SK-N-SH (cell line): Measurements from ENCODE around the gene DCTN3. TPM values are rescaled to one million over a fixed set of nuclear protein-coding genes. Genes with fewer than 3 reads are reported as not detected.
A peak's percentile ranks its signal among the peaks of the same experiment; 100 is the strongest.

Source experiments
- CTCF ChIA-PET: fragments of 300-600, 350-600 bp; formaldehyde crosslinking; extraction: SDS; loops from one replicate; lab custom pipeline; 2021; lab: Yijun Ruan, JAX
- POLR2A ChIA-PET: fragments of 350-600 bp; sonication (Branson Sonifier 250); formaldehyde crosslinking; extraction: SDS; loops from one replicate; lab custom pipeline; 2020; ENCODE audit warnings: antibody characterized with exemption, inconsistent platforms; lab: Yijun Ruan, JAX
- DNase-seq: peaks from one replicate; pipeline ENCODE4 v3.0.0; 2012
- H2AFZ ChIP-seq: fragments of 200-600 bp; sonication (generic); 2 replicates; pipeline ENCODE4 v1.8.1; 2016; ENCODE audit warnings: antibody characterized with exemption, mild to moderate bottlenecking, low read depth
- H3F3A ChIP-seq: fragments of 200-600 bp; sonication (generic); replicated peaks from 2 replicates; pipeline ENCODE3; 2016; ENCODE audit warnings: antibody characterized with exemption, mild to moderate bottlenecking; ENCODE audit not compliant: insufficient read depth
- H3K27ac ChIP-seq, 2 experiments: fragments of 200-500 bp in 1 of 2; fragments of 200-600 bp in 1 of 2; sonication (Bioruptor generic) in 1 of 2; sonication (generic), shearing (Covaris generic) in 1 of 2; 2 replicates each; pipeline versions ENCODE4 v1.5.1 to v1.6.1; 2014 to 2016; ENCODE audit warnings: low read depth in 2 of 2, inconsistent platforms in 1 of 2, low read length in 1 of 2, mild to moderate bottlenecking in 1 of 2, mixed read lengths in 1 of 2
- H3K27me3 ChIP-seq: fragments of 200-600 bp; sonication (generic), shearing (Covaris generic); 2 replicates; pipeline ENCODE4 v1.6.1; 2016; ENCODE audit warnings: mixed run types; ENCODE audit not compliant: insufficient read depth
- H3K36me3 ChIP-seq, 2 experiments: fragments of 200-500 bp in 1 of 2; fragments of 200-600 bp in 1 of 2; sonication (Bioruptor generic) in 1 of 2; sonication (generic) in 1 of 2; replicated peaks in 1 of 2; 2 replicates each; pipeline versions ENCODE3 to v1.5.1; 2014 to 2016; ENCODE audit warnings: low read length in 1 of 2, mild to moderate bottlenecking in 1 of 2; ENCODE audit not compliant: insufficient read depth in 2 of 2, control insufficient read depth in 1 of 2
- H3K4me1 ChIP-seq, 2 experiments: fragments of 200-500 bp in 1 of 2; fragments of 200-600 bp in 1 of 2; sonication (Bioruptor generic) in 1 of 2; sonication (generic), shearing (Covaris generic) in 1 of 2; 2 replicates each; pipeline versions ENCODE4 v1.5.1 to v1.6.1; 2014 to 2016; ENCODE audit warnings: low read depth in 1 of 2, low read length in 1 of 2, mixed run types in 1 of 2; ENCODE audit not compliant: insufficient read depth in 2 of 2, control insufficient read depth in 1 of 2
- H3K4me2 ChIP-seq: fragments of 200-600 bp; sonication (generic), shearing (Covaris generic); 2 replicates; pipeline ENCODE4 v1.6.1; 2017; ENCODE audit warnings: mixed run types
- H3K4me3 ChIP-seq, 2 experiments: fragments of 200-500 bp in 1 of 2; fragments of 200-600 bp in 1 of 2; sonication (Bioruptor generic) in 1 of 2; sonication (generic), shearing (Covaris generic) in 1 of 2; 2 replicates each; pipeline versions ENCODE4 v1.5.1 to v1.8.1; 2014 to 2016; ENCODE audit warnings: low read depth in 2 of 2, inconsistent platforms in 1 of 2, low read length in 1 of 2, mild to moderate bottlenecking in 1 of 2, mixed read lengths in 1 of 2, moderate library complexity in 1 of 2
- H3K79me2 ChIP-seq: fragments of 200-600 bp; sonication (generic); 2 replicates; pipeline ENCODE4 v1.8.1; 2017; ENCODE audit warnings: mild to moderate bottlenecking; ENCODE audit not compliant: insufficient read depth
- H3K9ac ChIP-seq: fragments of 200-600 bp; sonication (generic); 2 replicates; pipeline ENCODE4 v1.6.1; 2017; ENCODE audit warnings: mixed run types
- H3K9me2 ChIP-seq: fragments of 200-600 bp; sonication (generic); 2 replicates; pipeline ENCODE4 v1.6.1; 2017; ENCODE audit warnings: mixed run types
- H3K9me3 ChIP-seq: fragments of 200-600 bp; sonication (generic); 2 replicates; pipeline ENCODE4 v1.6.1; 2017; ENCODE audit warnings: mixed run types, mild to moderate bottlenecking, moderate library complexity
- H4K20me1 ChIP-seq: fragments of 200-600 bp; sonication (generic); 2 replicates; pipeline ENCODE4 v1.6.1; 2017; ENCODE audit warnings: mild to moderate bottlenecking, mixed run types; ENCODE audit not compliant: insufficient read depth
- CHD2 ChIP-seq: fragments of 150-350 bp; IDR thresholded peaks from 2 replicates; pipeline ENCODE4 v1.6.1; 2018; ENCODE audit warnings: low read length; ENCODE audit not compliant: partially characterized antibody
- EP300 ChIP-seq, 2 experiments: IDR thresholded peaks; 2 replicates each; pipeline versions ENCODE4 v1.4.0 to v1.6.1; 2012; ENCODE audit warnings: borderline replicate concordance in 1 of 2, low read depth in 1 of 2, low read length in 1 of 2
- EZH2phosphoT487 ChIP-seq: fragments of 200-600 bp; sonication (generic); IDR thresholded peaks from 2 replicates; pipeline ENCODE4 v1.6.1; 2017; ENCODE audit warnings: low read depth, mixed run types, mild to moderate bottlenecking, antibody characterized with exemption, moderate library complexity, borderline replicate concordance
- FOSL2 ChIP-seq: IDR thresholded peaks from 2 replicates; pipeline ENCODE4 v1.4.0; 2012; ENCODE audit warnings: low read depth, mild to moderate bottlenecking, moderate library complexity, borderline replicate concordance
- FOXJ3 ChIP-seq: sonication (generic); formaldehyde crosslinking; IDR thresholded peaks from 2 replicates; pipeline ENCODE4 v1.5.1; 2020; ENCODE audit warnings: mild to moderate bottlenecking, missing genetic modification reagents
- GABPA ChIP-seq: IDR thresholded peaks from 2 replicates; pipeline ENCODE4 v1.4.0; 2012; ENCODE audit warnings: low read depth, mild to moderate bottlenecking
- GATA2 ChIP-seq: sonication (generic); formaldehyde crosslinking; IDR thresholded peaks from 2 replicates; pipeline ENCODE4 v1.5.0; 2020; ENCODE audit warnings: mild to moderate bottlenecking, missing genetic modification reagents
- JUND ChIP-seq: IDR thresholded peaks from 2 replicates; pipeline ENCODE4 v1.4.0; 2012
- MEF2A ChIP-seq: IDR thresholded peaks from 2 replicates; pipeline ENCODE4 v1.4.0; 2012; ENCODE audit warnings: low read depth, borderline replicate concordance
- NFIC ChIP-seq: IDR thresholded peaks from 2 replicates; pipeline ENCODE4 v1.4.0; 2012; ENCODE audit warnings: borderline replicate concordance
- RAD21 ChIP-seq: IDR thresholded peaks from 2 replicates; pipeline ENCODE4 v1.6.1; 2012; ENCODE audit warnings: mild to moderate bottlenecking, low read length
- RCOR1 ChIP-seq: fragments of 150-350 bp; IDR thresholded peaks from 2 replicates; pipeline ENCODE4 v1.6.1; 2017; ENCODE audit warnings: antibody characterized with exemption, low read length
- RFX5 ChIP-seq: IDR thresholded peaks from 2 replicates; pipeline ENCODE4 v1.6.1; 2012; ENCODE audit warnings: mild to moderate bottlenecking, improper control_type of control experiment, low read length
- RXRA ChIP-seq: IDR thresholded peaks from 2 replicates; pipeline ENCODE4 v1.4.0; 2012; ENCODE audit warnings: low read depth, mild to moderate bottlenecking, borderline replicate concordance
- SIN3A ChIP-seq: IDR thresholded peaks from 2 replicates; pipeline ENCODE4 v1.6.1; 2012; ENCODE audit warnings: low read depth, mild to moderate bottlenecking, low read length, moderate library complexity, borderline replicate concordance
- TCF12 ChIP-seq: IDR thresholded peaks from 2 replicates; pipeline ENCODE4 v1.4.0; 2012
- TEAD4 ChIP-seq: IDR thresholded peaks from 2 replicates; pipeline ENCODE4 v1.4.0; 2012; ENCODE audit warnings: mild to moderate bottlenecking, borderline replicate concordance; ENCODE audit not compliant: insufficient read depth
- WGBS: methylation state at CpG from one replicate; pipeline ENCODE4 v1.1.6; 2017; ENCODE audit warnings: low lambda C conversion rate; 5-methylcytosine and 5-hydroxymethylcytosine counted together
- polyA plus RNA-seq, 3 experiments: library from polyadenylated mRNA; depleted of rRNA; stranded (reverse); fragments of >200 nt; gene quantifications; 2 replicates each; pipeline ENCODE4 v1.2.3, GENCODE V29; 2012
- TF ChIP-seq, protein P1 (sequence below): fragments of 200-600 bp; sonication (generic); IDR thresholded peaks from 2 replicates; pipeline ENCODE4 v1.6.1; 2017; ENCODE audit warnings: antibody characterized with exemption, mild to moderate bottlenecking, moderate library complexity
- TF ChIP-seq, protein P2 (sequence below): IDR thresholded peaks from 2 replicates; pipeline ENCODE4; 2012
- TF ChIP-seq, protein P3 (sequence below): fragments of 150-350 bp; IDR thresholded peaks from 2 replicates; pipeline ENCODE4 v1.6.1; 2017; ENCODE audit warnings: antibody characterized with exemption, low read length, low read depth, borderline replicate concordance
- TF ChIP-seq, protein P4 (sequence below): IDR thresholded peaks from 2 replicates; pipeline ENCODE4 v1.4.0; 2012; ENCODE audit warnings: low read depth

DCTN3 gene
- polyA plus RNA-seq, 1 of the 3 experiments (the other 2 are of a cell fraction), result 300 TPM

DNA sequence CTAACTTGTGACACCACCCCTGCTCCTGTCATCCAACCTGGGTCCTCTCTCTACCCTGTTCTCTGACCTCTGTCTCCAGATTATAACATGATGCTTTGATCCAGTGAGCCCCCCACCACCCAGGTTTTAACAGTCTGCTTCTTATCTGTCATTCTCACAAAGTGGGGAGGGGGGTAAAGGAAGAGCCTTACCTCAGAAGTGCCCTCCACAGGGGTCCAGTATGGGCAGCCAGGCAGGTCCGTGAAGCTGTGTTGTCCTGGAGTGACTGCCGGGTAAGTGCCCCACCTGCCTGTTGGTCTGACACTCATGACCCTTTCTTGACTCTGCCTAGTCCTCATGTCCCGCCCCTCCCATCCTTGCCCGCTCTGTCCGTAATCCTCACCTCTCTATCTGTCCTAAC is 35.1 kb upstream of the DCTN3 start:
- DNase-seq, result no peak
- TF ChIP-seq RCOR1 (no peak), JUND (no peak), RXRA (no peak)
- Histone ChIP-seq H3K9me3 (no peaks in the 10 kb centered on the region), H3K27ac (peak overlapping the region; percentile 67 to 96; a peak in 3 of 4 replicates), H3K4me3 (no peak overlapping the region), H3K4me2 (no peak overlapping the region; the same call in 1 of the 2 replicates), H3K36me3 (no peaks in the 10 kb centered on the region), H3F3A (peaks cover 3% of the 10 kb centered on the region), H3K9ac (no peak overlapping the region), H2AFZ (no peak overlapping the region), H3K9me2 (no peaks in the 10 kb centered on the region), H3K79me2 (no peaks in the 10 kb centered on the region), H4K20me1 (no peaks in the 10 kb centered on the region), H3K27me3 (no peaks in the 10 kb centered on the region), H3K4me1 (peaks cover 20 to 57% of the 10 kb centered on the region in 2 experiments)
- CTCF ChIA-PET, result interaction anchor here (0.9 to 14.1 kb wide), 6 partner anchors 9 to 20 kb away, joined by 3 to 152 read pairs (median 7); partner anchors contain the start of genes GALT and SIGMAR1
- POLR2A ChIA-PET, result interaction anchor here (1.6 to 1.7 kb wide), 2 partner anchors 17 to 18 kb away, joined by 3 to 7 read pairs; no protein-coding TSS in a partner anchor
- WGBS, result 79% methylated on average over 4 of the region's 5 CpGs

DNA sequence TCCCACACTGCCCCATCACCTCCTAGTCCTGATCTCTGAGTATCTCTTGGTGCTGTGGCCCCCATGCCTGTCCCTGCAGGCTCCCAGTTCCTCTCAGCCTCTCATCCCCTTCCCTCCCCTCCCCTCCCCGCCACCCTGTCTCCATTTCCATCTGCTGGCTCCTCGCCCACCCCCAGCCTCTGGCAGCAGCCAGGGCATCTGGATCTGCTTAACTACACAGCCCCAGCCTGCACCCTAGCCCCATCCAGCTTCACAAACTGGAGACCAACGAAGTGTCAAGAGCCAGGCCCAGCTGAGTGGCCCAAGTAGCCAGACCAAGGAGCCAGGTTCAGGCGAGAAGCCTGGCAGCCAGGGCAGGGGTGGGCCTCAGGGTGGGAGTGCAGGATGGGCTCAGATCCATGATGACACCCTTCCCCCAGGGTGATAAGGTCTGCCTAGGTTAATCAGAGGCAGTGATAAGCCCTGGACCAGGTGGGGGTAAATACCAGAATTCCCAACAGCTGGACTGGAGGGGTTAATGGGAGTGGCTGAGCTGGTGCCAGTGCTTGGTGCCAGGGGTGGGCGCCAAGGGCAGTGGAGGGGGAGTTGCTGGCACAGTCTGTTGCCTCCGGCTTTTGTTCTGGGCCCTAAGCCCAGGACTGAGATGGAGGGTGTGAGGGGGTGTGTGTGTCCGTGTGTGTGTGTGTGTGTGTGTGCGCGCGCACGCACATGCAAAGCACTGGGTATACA is 34.2 kb upstream of the DCTN3 start:
- peaks cover 3% of the 10 kb centered on the region for H3F3A ChIP-seq
- TF ChIP-seq EP300 (IDR thresholded peaks at IDR 0.05; ENCODE audit: borderline replicate concordance in 1 of 2, low read depth in 1 of 2, low read length in 1 of 2) (peak; percentile 13 to 17; a peak in 2 of 4 replicates), CHD2 (peak; percentile 63), GABPA (no peak), MEF2A (no peak), FOSL2 (no peak), SIN3A (no peak), GATA2 (CRISPR knock-in tag) (peak; percentile 81), RFX5 (no peak), FOXJ3 (CRISPR knock-in tag) (peak; percentile 39; the same call in 1 of the 2 replicates), TCF12 (peak; percentile 94), RAD21 (0 out of 2 replicates have a peak, but pooled peaks have one; percentile 6), TEAD4 (no peak), NFIC (peak; percentile 73), EZH2phosphoT487 (no peak)
- TF ChIP-seq, protein P1, sequence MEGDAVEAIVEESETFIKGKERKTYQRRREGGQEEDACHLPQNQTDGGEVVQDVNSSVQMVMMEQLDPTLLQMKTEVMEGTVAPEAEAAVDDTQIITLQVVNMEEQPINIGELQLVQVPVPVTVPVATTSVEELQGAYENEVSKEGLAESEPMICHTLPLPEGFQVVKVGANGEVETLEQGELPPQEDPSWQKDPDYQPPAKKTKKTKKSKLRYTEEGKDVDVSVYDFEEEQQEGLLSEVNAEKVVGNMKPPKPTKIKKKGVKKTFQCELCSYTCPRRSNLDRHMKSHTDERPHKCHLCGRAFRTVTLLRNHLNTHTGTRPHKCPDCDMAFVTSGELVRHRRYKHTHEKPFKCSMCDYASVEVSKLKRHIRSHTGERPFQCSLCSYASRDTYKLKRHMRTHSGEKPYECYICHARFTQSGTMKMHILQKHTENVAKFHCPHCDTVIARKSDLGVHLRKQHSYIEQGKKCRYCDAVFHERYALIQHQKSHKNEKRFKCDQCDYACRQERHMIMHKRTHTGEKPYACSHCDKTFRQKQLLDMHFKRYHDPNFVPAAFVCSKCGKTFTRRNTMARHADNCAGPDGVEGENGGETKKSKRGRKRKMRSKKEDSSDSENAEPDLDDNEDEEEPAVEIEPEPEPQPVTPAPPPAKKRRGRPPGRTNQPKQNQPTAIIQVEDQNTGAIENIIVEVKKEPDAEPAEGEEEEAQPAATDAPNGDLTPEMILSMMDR, result no peak
- TF ChIP-seq, protein P2, sequence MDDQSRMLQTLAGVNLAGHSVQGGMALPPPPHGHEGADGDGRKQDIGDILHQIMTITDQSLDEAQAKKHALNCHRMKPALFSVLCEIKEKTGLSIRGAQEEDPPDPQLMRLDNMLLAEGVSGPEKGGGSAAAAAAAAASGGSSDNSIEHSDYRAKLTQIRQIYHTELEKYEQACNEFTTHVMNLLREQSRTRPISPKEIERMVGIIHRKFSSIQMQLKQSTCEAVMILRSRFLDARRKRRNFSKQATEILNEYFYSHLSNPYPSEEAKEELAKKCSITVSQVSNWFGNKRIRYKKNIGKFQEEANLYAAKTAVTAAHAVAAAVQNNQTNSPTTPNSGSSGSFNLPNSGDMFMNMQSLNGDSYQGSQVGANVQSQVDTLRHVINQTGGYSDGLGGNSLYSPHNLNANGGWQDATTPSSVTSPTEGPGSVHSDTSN, result peak; percentile 36; the same call in 1 of the 2 replicates
- TF ChIP-seq, protein P3, sequence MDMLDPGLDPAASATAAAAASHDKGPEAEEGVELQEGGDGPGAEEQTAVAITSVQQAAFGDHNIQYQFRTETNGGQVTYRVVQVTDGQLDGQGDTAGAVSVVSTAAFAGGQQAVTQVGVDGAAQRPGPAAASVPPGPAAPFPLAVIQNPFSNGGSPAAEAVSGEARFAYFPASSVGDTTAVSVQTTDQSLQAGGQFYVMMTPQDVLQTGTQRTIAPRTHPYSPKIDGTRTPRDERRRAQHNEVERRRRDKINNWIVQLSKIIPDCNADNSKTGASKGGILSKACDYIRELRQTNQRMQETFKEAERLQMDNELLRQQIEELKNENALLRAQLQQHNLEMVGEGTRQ, result no peak
- TF ChIP-seq, protein P4, sequence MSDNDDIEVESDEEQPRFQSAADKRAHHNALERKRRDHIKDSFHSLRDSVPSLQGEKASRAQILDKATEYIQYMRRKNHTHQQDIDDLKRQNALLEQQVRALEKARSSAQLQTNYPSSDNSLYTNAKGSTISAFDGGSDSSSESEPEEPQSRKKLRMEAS, result peak; percentile 53; the same call in 1 of the 2 replicates

More for the DNA sequence above, 34.2 kb upstream of the DCTN3 start:
- H3K79me2 ChIP-seq, result no peaks in the 10 kb centered on the region
- H3K27ac ChIP-seq, result peak overlapping the region; percentile 67 to 96; a peak in 3 of 4 replicates
- H3K4me2 ChIP-seq, result peak overlapping the region; percentile 76; the same call in 1 of the 2 replicates
- H3K9me2 ChIP-seq, result no peaks in the 10 kb centered on the region
- no peaks in the 10 kb centered on the region for H3K9me3 ChIP-seq
- no peaks in the 10 kb centered on the region for H4K20me1 ChIP-seq
- ChIA-PET CTCF (interaction anchor here (0.7 to 14.1 kb wide), 7 partner anchors 8 to 50 kb away, joined by 3 to 152 read pairs (median 4); partner anchors contain the start of genes GALT and SIGMAR1), POLR2A (interaction anchor here (0.6 to 1.7 kb wide), 3 partner anchors 11 to 38 kb away, joined by 3 to 7 read pairs (median 6); no protein-coding TSS in a partner anchor)
- H2AFZ ChIP-seq, result no peak overlapping the region
- WGBS, result 29% methylated on average over 9 of the region's 11 CpGs
- peak; percentile 92 for DNase-seq
- peaks cover 3 to 5% of the 10 kb centered on the region in 2 experiments for H3K36me3 ChIP-seq
- no peaks in the 10 kb centered on the region for H3K27me3 ChIP-seq
- no peak overlapping the region; a peak in 1 of 4 replicates for H3K4me3 ChIP-seq
- H3K9ac ChIP-seq, result no peak overlapping the region
- H3K4me1 ChIP-seq, result peaks cover 20 to 65% of the 10 kb centered on the region in 2 experiments
